ENCODE results near the gene BTBD6.

DNA sequence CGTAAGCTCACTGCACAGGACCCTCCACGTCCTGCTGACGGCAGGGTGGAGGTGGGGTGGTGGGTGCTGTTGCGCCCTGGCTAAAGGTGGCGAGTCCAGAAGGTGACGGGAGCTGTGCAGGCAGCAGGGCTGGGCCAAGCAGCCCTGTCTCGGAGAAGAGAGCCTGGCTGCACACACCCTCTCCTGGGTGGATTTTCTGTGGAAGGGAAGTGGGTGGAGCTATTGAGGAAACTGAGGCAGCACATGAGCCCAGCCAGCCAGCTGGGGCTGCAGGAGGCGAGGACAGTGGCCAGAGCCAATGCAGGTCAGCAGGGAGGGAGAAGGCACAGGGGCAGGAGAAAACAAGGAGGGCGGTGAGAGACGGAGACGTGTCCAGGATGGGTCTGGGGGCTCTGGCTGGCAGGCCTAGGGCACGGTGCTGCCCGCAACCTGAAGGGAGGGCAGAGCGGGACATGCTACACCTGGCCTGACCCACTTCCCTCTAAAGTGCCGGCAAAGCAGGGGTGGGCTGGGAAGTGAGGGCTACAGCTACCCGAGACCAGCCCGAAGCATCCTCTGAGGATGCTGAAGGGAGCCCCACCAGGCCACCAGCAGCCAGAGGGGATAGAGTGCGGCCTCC lies 20.5 kb downstream of the BTBD6 start:
- TF ChIP-seq, protein P1, sequence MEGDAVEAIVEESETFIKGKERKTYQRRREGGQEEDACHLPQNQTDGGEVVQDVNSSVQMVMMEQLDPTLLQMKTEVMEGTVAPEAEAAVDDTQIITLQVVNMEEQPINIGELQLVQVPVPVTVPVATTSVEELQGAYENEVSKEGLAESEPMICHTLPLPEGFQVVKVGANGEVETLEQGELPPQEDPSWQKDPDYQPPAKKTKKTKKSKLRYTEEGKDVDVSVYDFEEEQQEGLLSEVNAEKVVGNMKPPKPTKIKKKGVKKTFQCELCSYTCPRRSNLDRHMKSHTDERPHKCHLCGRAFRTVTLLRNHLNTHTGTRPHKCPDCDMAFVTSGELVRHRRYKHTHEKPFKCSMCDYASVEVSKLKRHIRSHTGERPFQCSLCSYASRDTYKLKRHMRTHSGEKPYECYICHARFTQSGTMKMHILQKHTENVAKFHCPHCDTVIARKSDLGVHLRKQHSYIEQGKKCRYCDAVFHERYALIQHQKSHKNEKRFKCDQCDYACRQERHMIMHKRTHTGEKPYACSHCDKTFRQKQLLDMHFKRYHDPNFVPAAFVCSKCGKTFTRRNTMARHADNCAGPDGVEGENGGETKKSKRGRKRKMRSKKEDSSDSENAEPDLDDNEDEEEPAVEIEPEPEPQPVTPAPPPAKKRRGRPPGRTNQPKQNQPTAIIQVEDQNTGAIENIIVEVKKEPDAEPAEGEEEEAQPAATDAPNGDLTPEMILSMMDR (IDR thresholded peaks at IDR 0.05; ENCODE audit: control extremely low read depth in 1 of 3, insufficient read depth in 1 of 3, low read depth in 1 of 3, low read length in 3 of 3): no peak
- TF ChIP-seq POLR2AphosphoS5 (IDR thresholded peaks at IDR 0.05; ENCODE audit: low read depth, low read length): no peak
- no peak for TF ChIP-seq POLR2A (IDR thresholded peaks at IDR 0.05; ENCODE audit: control extremely low read depth in 1 of 2, low read depth in 2 of 2, low read length in 2 of 2)
- no peak for TF ChIP-seq CHD2 (IDR thresholded peaks at IDR 0.05; ENCODE audit: low read length)
- TF ChIP-seq TAF1 (IDR thresholded peaks at IDR 0.05; ENCODE audit: low read depth, low read length): no peak

All from H1 (cell line).